OCI-LY1 (cell line): ENCODE data around the gene RASA2.

Source experiments
- H2AFZ ChIP-seq: fragments of 200-600 bp; sonication (generic), shearing (Covaris generic); 2 replicates; pipeline ENCODE4 v1.6.0; 2014; ENCODE audit warnings: antibody characterized with exemption, mild to moderate bottlenecking, low read length
- H3F3A ChIP-seq: fragments of 200-600 bp; sonication (generic), shearing (Covaris generic); 2 replicates; pipeline ENCODE4 v1.6.0; 2014; ENCODE audit warnings: mild to moderate bottlenecking, antibody characterized with exemption, low read length, moderate library complexity; ENCODE audit not compliant: insufficient read depth
- H3K27ac ChIP-seq: fragments of 200-600 bp; sonication (generic); 2 replicates; pipeline ENCODE4 v1.5.1; 2014; ENCODE audit warnings: low read length, mixed run types, mild to moderate bottlenecking, low read depth; ENCODE audit not compliant: poor library complexity, severe bottlenecking
- H3K27me3 ChIP-seq: fragments of 200-600 bp; sonication (generic); 2 replicates; pipeline ENCODE4 v1.6.0; 2014; ENCODE audit warnings: antibody characterized with exemption, mild to moderate bottlenecking, low read length, moderate library complexity; ENCODE audit not compliant: insufficient read depth
- H3K36me3 ChIP-seq: fragments of 200-600 bp; sonication (generic); 2 replicates; pipeline ENCODE4 v1.6.1; 2014; ENCODE audit warnings: mild to moderate bottlenecking, antibody characterized with exemption, low read length, moderate library complexity, mixed read lengths; ENCODE audit not compliant: insufficient read depth
- H3K4me1 ChIP-seq: fragments of 200-600 bp; sonication (generic); 2 replicates; pipeline ENCODE4 v1.5.1; 2014; ENCODE audit warnings: mild to moderate bottlenecking, low read length, moderate library complexity; ENCODE audit not compliant: insufficient read depth, severe bottlenecking
- H3K4me2 ChIP-seq: fragments of 200-600 bp; sonication (generic), shearing (Covaris generic); 2 replicates; pipeline ENCODE4 v1.6.1; 2014; ENCODE audit warnings: low read length
- H3K4me3 ChIP-seq: fragments of 200-600 bp; sonication (generic); 2 replicates; pipeline ENCODE4 v1.5.1; 2014; ENCODE audit warnings: low read length, low read depth, mild to moderate bottlenecking, mixed read lengths; ENCODE audit not compliant: poor library complexity, severe bottlenecking
- H3K79me2 ChIP-seq: fragments of 200-600 bp; shearing (Covaris generic); 2 replicates; pipeline ENCODE4 v1.6.1; 2016; ENCODE audit warnings: mixed run types, low read length, mixed read lengths; ENCODE audit not compliant: insufficient read depth
- H3K9ac ChIP-seq: fragments of 200-600 bp; sonication (generic), shearing (Covaris generic); 2 replicates; pipeline ENCODE4 v1.6.1; 2014; ENCODE audit warnings: mild to moderate bottlenecking, low read length, mixed read lengths
- H3K9me2 ChIP-seq: fragments of 200-600 bp; sonication (generic), shearing (Covaris generic); 2 replicates; pipeline ENCODE4 v1.6.1; 2014; ENCODE audit warnings: low read depth, mild to moderate bottlenecking, low read length, mixed read lengths
- H3K9me3 ChIP-seq: fragments of 200-600 bp; shearing (Covaris generic); 2 replicates; pipeline ENCODE4 v1.6.1; 2014; ENCODE audit warnings: low read length, mixed read lengths
- H4K20me1 ChIP-seq: fragments of 200-600 bp; sonication (generic), shearing (Covaris generic); 2 replicates; pipeline ENCODE4 v1.6.0; 2016; ENCODE audit warnings: mild to moderate bottlenecking, low read length; ENCODE audit not compliant: insufficient read depth
- EZH2 ChIP-seq: fragments of 200-600 bp; sonication (generic), shearing (Covaris generic); IDR thresholded peaks from 2 replicates; pipeline ENCODE4 v1.8.0; 2017; ENCODE audit warnings: borderline replicate concordance, mixed run types, mild to moderate bottlenecking, antibody characterized with exemption, low read length, moderate library complexity, mixed read lengths
- TF ChIP-seq, protein P1 (sequence below): fragments of 200-600 bp; sonication (generic), shearing (Covaris generic); IDR thresholded peaks from 2 replicates; pipeline ENCODE4 v1.5.1; 2017; ENCODE audit warnings: mild to moderate bottlenecking, antibody characterized with exemption, low read length, moderate library complexity, mixed read lengths

RASA2 gene

DNA sequence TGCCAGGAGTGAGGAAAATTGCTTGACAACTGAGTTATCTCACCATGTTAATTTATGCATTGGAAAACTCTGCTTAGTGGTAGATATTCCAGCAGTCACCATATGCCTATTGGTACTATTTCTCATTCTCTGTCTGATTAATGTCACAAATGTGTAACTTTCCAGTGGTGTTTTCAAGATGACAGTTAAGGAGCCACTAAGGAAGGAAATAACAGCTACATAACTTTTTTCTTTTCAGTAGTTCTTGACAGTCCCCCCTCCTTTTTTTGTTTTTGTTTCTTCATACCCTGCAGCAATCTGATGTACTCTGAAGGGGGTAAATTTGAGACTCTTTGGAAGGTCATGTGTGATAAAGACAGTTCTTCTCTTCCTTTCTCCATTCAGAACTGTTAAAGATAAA, 13.1 kb downstream of the RASA2 start:
- Histone ChIP-seq H3K79me2 (peaks cover 57% of the 10 kb centered on the region), H3K4me3 (no peak overlapping the region), H3K4me1 (peaks cover 14% of the 10 kb centered on the region), H3K27ac (no peak overlapping the region), H2AFZ (no peak overlapping the region), H3K9me3 (no peaks in the 10 kb centered on the region), H3K4me2 (no peak overlapping the region), H3K27me3 (no peaks in the 10 kb centered on the region), H3F3A (no peaks in the 10 kb centered on the region), H3K9me2 (no peaks in the 10 kb centered on the region), H3K9ac (no peak overlapping the region), H3K36me3 (peaks cover 8% of the 10 kb centered on the region), H4K20me1 (no peaks in the 10 kb centered on the region)
- TF ChIP-seq, protein P1, sequence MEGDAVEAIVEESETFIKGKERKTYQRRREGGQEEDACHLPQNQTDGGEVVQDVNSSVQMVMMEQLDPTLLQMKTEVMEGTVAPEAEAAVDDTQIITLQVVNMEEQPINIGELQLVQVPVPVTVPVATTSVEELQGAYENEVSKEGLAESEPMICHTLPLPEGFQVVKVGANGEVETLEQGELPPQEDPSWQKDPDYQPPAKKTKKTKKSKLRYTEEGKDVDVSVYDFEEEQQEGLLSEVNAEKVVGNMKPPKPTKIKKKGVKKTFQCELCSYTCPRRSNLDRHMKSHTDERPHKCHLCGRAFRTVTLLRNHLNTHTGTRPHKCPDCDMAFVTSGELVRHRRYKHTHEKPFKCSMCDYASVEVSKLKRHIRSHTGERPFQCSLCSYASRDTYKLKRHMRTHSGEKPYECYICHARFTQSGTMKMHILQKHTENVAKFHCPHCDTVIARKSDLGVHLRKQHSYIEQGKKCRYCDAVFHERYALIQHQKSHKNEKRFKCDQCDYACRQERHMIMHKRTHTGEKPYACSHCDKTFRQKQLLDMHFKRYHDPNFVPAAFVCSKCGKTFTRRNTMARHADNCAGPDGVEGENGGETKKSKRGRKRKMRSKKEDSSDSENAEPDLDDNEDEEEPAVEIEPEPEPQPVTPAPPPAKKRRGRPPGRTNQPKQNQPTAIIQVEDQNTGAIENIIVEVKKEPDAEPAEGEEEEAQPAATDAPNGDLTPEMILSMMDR = no peak

DNA sequence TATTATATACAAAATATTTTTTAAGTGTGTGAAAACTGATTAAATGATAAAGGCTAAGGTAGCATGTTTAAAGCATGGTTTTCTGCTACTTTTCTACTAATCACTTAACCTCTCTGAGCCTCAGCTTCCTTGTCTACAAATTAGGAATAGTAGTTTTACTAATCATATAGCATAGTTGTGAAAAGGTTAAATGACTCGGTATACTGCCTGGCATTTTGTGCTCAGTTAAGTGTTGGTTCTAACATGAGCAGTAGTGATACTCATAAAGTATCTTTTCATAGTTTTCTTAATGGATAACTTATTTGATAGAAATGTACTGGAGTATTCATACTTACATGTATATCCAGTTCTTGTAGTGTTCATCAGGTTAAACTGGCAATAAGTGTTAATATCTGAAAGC, 13.6 kb downstream of the RASA2 start:
- H3K36me3 ChIP-seq = peaks cover 8% of the 10 kb centered on the region
- no peak for TF ChIP-seq EZH2
- TF ChIP-seq, protein P1 = no peak
- H3K9ac ChIP-seq = no peak overlapping the region

DNA sequence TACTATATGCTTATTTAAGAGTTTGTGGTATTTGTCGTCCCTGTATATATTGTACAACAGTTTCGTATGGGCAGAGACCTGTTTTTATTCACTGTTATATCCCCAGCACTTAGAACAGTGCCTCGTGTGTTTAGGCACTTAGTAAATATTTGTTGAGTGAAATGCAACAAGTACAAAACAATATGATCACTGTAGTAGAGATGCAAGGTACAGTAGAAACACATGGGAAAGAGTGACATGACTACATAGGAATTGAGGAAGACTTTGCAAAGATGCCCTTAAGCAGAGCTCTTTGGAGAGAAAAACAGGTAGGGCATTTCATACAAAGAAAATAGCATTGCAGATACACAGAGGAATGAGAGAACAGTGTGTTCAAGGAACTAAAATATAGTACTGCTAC, 18.3 kb downstream of the RASA2 start:
- Histone ChIP-seq H3K9ac (no peak overlapping the region), H3K36me3 (peaks cover 8% of the 10 kb centered on the region), H2AFZ (no peak overlapping the region), H3K79me2 (peaks cover 61% of the 10 kb centered on the region), H3K27me3 (no peaks in the 10 kb centered on the region), H3K9me3 (no peaks in the 10 kb centered on the region), H3K4me3 (no peak overlapping the region), H3K4me1 (no peaks in the 10 kb centered on the region), H3K9me2 (no peaks in the 10 kb centered on the region), H3F3A (no peaks in the 10 kb centered on the region), H3K27ac (no peak overlapping the region), H4K20me1 (no peaks in the 10 kb centered on the region), H3K4me2 (no peak overlapping the region)
- TF ChIP-seq EZH2 = no peak
- TF ChIP-seq, protein P1 = no peak

More for the DNA sequence above, 13.6 kb downstream of the RASA2 start:
- Histone ChIP-seq H3K27ac (no peak overlapping the region), H3K4me2 (no peak overlapping the region), H3K27me3 (no peaks in the 10 kb centered on the region), H3K4me1 (peaks cover 14% of the 10 kb centered on the region), H3K9me2 (no peaks in the 10 kb centered on the region), H3K79me2 (peaks cover 54% of the 10 kb centered on the region), H4K20me1 (no peaks in the 10 kb centered on the region), H3K9me3 (no peaks in the 10 kb centered on the region), H3F3A (no peaks in the 10 kb centered on the region), H2AFZ (no peak overlapping the region), H3K4me3 (no peak overlapping the region)
